Smooth muscle cell (in vitro differentiated cells): ENCODE results near the gene MRS2. TPM values are rescaled to one million over a fixed set of nuclear protein-coding genes. Genes with fewer than 3 reads are reported as not detected.

ENCODE experiments used
- DNase-seq: peaks from one replicate; lab custom pipeline; 2025; ENCODE audit not compliant: unreplicated experiment; lab: John Stamatoyannopoulos, UW
- H2AFZ ChIP-seq: fragments of 200-600 bp; sonication (generic); 2 replicates; pipeline ENCODE4 v1.6.0; 2016; ENCODE audit warnings: antibody characterized with exemption, low read depth, mild to moderate bottlenecking
- H3F3A ChIP-seq: fragments of 200-600 bp; sonication (generic); 2 replicates; pipeline ENCODE4 v1.6.0; 2017; ENCODE audit warnings: antibody characterized with exemption, low read depth
- H3K27ac ChIP-seq: fragments of 200-600 bp; sonication (generic); 2 replicates; pipeline ENCODE4 v1.5.1; 2016; ENCODE audit warnings: low read depth, mild to moderate bottlenecking
- H3K27me3 ChIP-seq: fragments of 200-600 bp; sonication (generic); 2 replicates; pipeline ENCODE4 v1.6.1; 2016; ENCODE audit warnings: low read depth, mild to moderate bottlenecking
- H3K36me3 ChIP-seq: fragments of 200-600 bp; sonication (generic); 2 replicates; pipeline ENCODE4 v1.5.1; 2016; ENCODE audit warnings: low read depth
- H3K4me1 ChIP-seq: fragments of 200-600 bp; sonication (generic); 2 replicates; pipeline ENCODE4 v1.5.1; 2016; ENCODE audit warnings: low read depth
- H3K4me2 ChIP-seq: fragments of 200-600 bp; sonication (generic); 2 replicates; pipeline ENCODE4 v1.6.0; 2016; ENCODE audit warnings: mild to moderate bottlenecking
- H3K4me3 ChIP-seq: fragments of 200-600 bp; sonication (generic); 2 replicates; pipeline ENCODE4 v1.5.1; 2016; ENCODE audit warnings: mild to moderate bottlenecking
- H3K79me2 ChIP-seq: fragments of 200-600 bp; sonication (generic); 2 replicates; pipeline ENCODE4 v1.6.0; 2016; ENCODE audit warnings: low read depth, mild to moderate bottlenecking
- H3K9ac ChIP-seq: fragments of 200-600 bp; sonication (generic); 2 replicates; pipeline ENCODE4 v1.6.0; 2016; ENCODE audit warnings: low read depth
- H3K9me3 ChIP-seq: fragments of 200-600 bp; sonication (generic); replicated peaks from 2 replicates; pipeline ENCODE4 v1.5.1; 2016; ENCODE audit warnings: low read depth
- H4K20me1 ChIP-seq: fragments of 200-600 bp; sonication (generic); 2 replicates; pipeline ENCODE4 v1.6.0; 2016; ENCODE audit warnings: low read depth
- WGBS: methylation state at CpG from one replicate; pipeline ENCODE4 v1.1.7; 2016; ENCODE audit warnings: low lambda C conversion rate; 5-methylcytosine and 5-hydroxymethylcytosine counted together
- polyA plus RNA-seq: library from polyadenylated mRNA; unstranded; fragments of >200 nt; fragmentation: Nextera tagmentation; extraction: Ambion mirVana; gene quantifications from 2 replicates; pipeline ENCODE4 v1.2.1, GENCODE V29; 2016
- total RNA-seq: library from RNA; depleted of rRNA; stranded (reverse); fragments of >200 nt; gene quantifications from 2 replicates; pipeline ENCODE4 v1.2.3, GENCODE V29; 2014
- TF ChIP-seq, protein P1 (sequence below): fragments of 200-600 bp; sonication (generic); IDR thresholded peaks from 2 replicates; pipeline ENCODE4 v1.5.1; 2017; ENCODE audit warnings: borderline replicate concordance, mild to moderate bottlenecking, antibody characterized with exemption; ENCODE audit not compliant: insufficient read depth, poor library complexity, severe bottlenecking

The MRS2 gene
- total and polyA plus RNA-seq, 2 experiments from 2014 or later = 19.7 to 38.6 TPM

DNA sequence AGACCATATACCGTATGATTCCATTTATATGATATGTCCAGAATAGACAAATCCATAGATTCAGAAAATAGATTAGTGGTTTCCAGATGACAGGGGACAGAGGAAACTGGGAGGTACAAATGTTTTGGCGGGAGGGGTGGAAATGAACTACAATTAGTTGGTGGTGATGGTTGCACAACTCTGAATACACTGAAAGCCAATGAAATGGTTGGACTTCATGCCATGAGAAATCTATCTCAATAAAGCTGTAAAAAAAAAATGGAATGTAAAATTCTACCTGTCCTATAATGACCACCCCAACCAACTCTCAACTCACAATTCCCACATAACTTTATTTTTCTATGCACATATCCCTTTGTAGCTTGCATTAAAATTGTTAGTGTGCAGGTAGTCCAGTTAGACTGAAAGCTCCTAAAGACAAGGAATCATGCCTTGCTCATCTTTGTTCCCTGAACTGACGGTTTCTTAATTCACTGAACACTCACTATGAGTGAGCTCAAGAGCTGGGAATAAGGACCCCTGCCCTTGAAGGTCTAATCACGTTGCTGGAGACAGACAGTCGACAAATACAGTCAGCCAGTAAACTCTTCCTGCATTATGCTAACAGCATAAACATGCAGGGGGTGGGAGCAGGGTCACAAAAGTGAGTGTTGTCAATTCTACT, 46.3 kb upstream of the MRS2 start:
- no peaks in the 10 kb centered on the region for H3K9me3 ChIP-seq
- H3K4me1 ChIP-seq = no peaks in the 10 kb centered on the region
- H3K4me3 ChIP-seq = no peak overlapping the region
- H3K79me2 ChIP-seq = no peaks in the 10 kb centered on the region
- H3F3A ChIP-seq = no peaks in the 10 kb centered on the region
- H3K9ac ChIP-seq = no peak overlapping the region
- H2AFZ ChIP-seq = no peak overlapping the region
- peaks cover 9% of the 10 kb centered on the region for H3K27me3 ChIP-seq
- no peaks in the 10 kb centered on the region for H4K20me1 ChIP-seq
- WGBS = 80% methylated on average over 5 of the region's 5 CpGs
- no peak overlapping the region for H3K27ac ChIP-seq
- H3K4me2 ChIP-seq = no peak overlapping the region
- DNase-seq = no peak
- no peaks in the 10 kb centered on the region for H3K36me3 ChIP-seq
- TF ChIP-seq, protein P1, sequence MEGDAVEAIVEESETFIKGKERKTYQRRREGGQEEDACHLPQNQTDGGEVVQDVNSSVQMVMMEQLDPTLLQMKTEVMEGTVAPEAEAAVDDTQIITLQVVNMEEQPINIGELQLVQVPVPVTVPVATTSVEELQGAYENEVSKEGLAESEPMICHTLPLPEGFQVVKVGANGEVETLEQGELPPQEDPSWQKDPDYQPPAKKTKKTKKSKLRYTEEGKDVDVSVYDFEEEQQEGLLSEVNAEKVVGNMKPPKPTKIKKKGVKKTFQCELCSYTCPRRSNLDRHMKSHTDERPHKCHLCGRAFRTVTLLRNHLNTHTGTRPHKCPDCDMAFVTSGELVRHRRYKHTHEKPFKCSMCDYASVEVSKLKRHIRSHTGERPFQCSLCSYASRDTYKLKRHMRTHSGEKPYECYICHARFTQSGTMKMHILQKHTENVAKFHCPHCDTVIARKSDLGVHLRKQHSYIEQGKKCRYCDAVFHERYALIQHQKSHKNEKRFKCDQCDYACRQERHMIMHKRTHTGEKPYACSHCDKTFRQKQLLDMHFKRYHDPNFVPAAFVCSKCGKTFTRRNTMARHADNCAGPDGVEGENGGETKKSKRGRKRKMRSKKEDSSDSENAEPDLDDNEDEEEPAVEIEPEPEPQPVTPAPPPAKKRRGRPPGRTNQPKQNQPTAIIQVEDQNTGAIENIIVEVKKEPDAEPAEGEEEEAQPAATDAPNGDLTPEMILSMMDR = no peak

- Histone ChIP-seq H3F3A (no peaks in the 10 kb centered on the region), H3K4me1 (no peaks in the 10 kb centered on the region), H4K20me1 (no peaks in the 10 kb centered on the region), H3K79me2 (no peaks in the 10 kb centered on the region), H3K27ac (no peak within 1 kb of the TSS), H3K9me3 (no peaks in the 10 kb centered on the region), H3K4me3 (no peak within 1 kb of the TSS), H3K27me3 (peaks cover 8% of the 10 kb centered on the region), H3K4me2 (no peak within 1 kb of the TSS), H3K9ac (no peak within 1 kb of the TSS), H2AFZ (no peak within 1 kb of the TSS), H3K36me3 (no peaks in the 10 kb centered on the region)
- TF ChIP-seq, protein P1 = no peak
- no peak for DNase-seq
- WGBS = 96% methylated on average over 61 of the region's 61 CpGs
These were observed 45.2 kb upstream of the MRS2 start, which contains the start of gene DCDC2 for GRCh38 chr6:24357336-24358218. DCDC2 (minus strand) TSS chr6:24358059; CDS start chr6:24357750, 309 bp downstream.

- Histone ChIP-seq H3K4me2 (no peak overlapping the region), H3K4me1 (no peaks in the 10 kb centered on the region), H3K9me3 (no peaks in the 10 kb centered on the region), H3K4me3 (no peak overlapping the region), H3F3A (no peaks in the 10 kb centered on the region), H3K79me2 (no peaks in the 10 kb centered on the region), H3K36me3 (no peaks in the 10 kb centered on the region), H3K9ac (no peak overlapping the region), H3K27ac (no peak overlapping the region), H2AFZ (no peak overlapping the region), H3K27me3 (peaks cover 8% of the 10 kb centered on the region), H4K20me1 (no peaks in the 10 kb centered on the region)
- DNase-seq = no peak
- WGBS = 98% methylated on average over 12 of the region's 12 CpGs
- TF ChIP-seq, protein P1 = no peak
These were observed 44.4 kb upstream of the MRS2 start for GRCh38 chr6:24358219-24358821.
